ENCODE measurements around the gene TPP1. TPM values are rescaled to one million over a fixed set of nuclear protein-coding genes. Genes with fewer than 3 reads are reported as not detected.

The TPP1 gene
- total RNA-seq, 1 donor from 2014 or later = 241 TPM

DNA sequence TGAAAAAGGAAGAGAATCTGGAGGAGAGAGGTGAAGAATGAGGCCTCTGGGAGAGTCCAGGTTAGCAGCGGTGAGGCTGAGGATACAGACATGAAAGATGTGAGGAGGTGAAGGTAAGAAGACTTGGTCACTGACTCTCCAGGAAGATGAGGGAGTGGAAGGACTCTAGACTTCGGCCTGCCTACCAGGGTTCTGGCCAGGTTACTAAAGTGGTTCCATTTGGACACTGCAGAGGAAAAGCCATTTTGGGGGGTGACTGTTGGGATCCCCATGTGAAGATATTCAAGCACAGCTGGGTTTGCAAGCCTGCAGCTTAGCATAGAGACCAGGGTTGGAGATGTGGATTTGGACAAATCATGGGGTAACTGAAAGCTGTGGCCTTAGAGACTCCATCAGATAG is 28.6 kb upstream of the TPP1 start:
- DNase-seq (ENCODE audit: extremely low read depth, low read depth, low spot score) = no peak

DNA sequence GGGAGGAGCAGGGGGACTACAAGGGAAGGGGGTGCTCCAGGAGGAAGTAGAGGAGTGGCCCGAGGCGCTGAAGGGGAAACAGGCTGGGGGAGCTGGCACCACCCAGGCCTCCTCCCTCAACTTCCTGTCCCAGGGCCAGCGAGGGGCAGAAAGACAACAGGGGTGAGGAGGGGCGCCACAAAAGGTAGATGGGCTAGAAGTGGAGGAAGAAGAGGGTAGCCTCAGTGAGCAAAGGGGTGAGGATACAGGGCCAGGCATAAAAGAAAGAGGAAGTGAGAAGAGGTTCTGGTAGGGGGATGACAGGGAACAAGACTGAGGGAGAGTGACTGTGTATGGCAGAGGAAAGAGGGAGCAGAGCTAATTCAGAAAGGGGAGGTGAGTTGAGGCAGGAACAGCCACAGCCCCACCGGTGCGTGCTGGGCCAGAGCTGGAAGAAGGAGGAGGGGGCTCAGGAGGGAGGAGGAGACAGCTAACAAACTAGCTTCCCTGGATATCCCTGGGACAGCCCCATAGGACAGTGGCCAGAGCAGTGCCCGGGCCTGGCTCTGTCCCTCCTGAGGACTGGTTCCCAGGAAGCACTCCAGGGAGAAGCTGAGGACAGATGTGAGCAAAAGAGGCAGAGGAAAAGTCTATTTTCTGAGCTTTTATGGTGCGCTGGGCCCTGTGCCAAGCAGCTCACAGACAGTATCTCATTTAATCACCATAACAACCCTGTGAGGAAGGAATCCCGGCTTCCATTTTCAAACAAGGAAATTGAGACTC is 27.9 kb upstream of the TPP1 start:
- DNase-seq (ENCODE audit: extremely low read depth, low read depth, low spot score) = no peak

DNA sequence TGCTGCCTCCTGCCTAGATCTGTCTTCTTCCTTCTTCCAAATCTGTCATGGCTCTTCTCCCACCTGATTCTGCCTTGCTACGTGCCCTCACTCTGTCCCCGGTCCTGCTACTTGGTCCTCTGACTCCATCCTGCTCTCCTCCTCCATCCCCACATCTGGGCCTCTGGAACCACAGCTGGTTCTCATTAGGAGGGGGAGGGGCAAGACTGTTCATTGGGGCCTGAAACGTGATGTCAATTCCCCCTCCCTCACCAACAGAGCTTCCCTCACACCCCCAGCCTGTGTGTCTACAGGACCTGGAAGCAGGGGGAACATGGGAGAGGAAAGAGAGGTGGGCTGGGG is 27.3 kb upstream of the TPP1 start:
- no peak for DNase-seq (ENCODE audit: extremely low read depth, low read depth, low spot score)

DNA sequence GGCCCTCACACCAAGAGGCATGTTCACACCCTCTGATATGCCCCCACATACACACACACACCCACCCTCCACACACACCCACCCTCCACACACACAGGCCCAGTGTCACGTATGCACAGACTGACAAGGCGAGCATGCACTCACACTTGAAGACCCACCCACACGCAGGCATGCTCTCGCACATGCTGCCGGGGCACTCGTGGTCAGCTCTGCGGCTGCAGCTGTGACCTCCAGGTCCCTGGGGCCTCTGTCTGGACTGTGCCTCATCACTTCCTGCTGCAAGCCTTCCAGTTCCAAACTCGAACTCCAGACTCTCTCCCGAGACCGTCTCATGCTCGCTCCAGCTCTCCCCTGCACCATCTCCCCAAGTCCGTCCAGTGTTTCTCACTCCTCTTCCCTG is 26.8 kb upstream of the TPP1 start:
- DNase-seq (ENCODE audit: extremely low read depth, low read depth, low spot score) = no peak

DNA sequence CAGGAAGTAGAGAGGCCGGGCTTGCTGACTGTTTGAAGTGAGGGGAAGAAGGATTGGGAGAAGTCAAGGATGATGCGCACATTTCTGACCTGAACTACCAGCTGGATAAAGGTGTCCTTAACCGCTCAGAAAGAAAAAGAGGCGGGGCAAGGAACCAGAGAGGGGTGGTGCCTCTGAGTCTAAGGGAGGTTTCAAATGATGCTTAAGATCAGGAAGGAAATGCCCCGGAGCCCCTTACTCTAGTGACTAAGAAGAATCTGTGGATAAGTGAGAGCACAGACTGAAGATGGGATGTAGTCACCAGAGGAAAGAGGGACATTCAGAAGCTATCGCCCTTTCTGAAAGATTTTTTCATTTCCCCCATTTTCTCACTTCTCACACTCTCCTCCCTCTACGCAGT is 23.7 kb upstream of the TPP1 start:
- no peak for DNase-seq (ENCODE audit: extremely low read depth, low read depth, low spot score)

DNA sequence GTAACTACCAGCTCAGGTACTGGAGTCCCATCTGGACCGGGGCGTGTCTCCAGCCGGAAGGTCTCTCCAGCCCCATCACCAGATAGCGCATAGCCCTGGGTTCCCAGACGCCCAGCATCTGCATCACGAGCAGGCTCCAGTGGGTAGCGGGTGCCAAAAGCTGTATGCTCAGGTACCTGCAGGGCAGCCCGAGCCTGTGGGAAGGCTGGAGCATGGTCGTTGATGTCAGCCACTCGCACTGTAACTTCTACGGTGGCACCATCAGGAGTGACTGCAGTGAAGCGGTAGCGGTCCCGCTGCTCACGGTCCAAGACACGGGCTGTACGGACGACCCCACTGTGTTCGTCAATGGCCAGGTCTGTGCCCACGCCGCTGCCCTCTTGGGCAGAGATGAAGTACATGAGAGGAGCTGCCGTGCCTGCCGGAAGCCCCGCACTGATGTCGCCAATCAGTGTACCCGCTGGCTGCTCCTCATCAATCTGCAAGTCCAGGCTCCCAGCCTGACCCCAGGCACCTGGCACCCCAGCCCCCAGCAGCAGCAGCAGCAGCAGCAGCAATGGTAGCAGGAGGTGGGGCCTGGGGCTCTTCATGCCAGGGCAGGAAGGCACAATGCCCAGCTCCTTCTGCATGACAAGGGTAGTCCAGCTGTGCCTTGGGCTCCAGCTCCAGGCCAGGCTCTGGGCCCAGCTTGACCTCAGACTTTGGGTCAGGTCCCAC is 21.9 kb upstream of the TPP1 start:
- DNase-seq (ENCODE audit: extremely low read depth, low read depth, low spot score) = no peak

DNA sequence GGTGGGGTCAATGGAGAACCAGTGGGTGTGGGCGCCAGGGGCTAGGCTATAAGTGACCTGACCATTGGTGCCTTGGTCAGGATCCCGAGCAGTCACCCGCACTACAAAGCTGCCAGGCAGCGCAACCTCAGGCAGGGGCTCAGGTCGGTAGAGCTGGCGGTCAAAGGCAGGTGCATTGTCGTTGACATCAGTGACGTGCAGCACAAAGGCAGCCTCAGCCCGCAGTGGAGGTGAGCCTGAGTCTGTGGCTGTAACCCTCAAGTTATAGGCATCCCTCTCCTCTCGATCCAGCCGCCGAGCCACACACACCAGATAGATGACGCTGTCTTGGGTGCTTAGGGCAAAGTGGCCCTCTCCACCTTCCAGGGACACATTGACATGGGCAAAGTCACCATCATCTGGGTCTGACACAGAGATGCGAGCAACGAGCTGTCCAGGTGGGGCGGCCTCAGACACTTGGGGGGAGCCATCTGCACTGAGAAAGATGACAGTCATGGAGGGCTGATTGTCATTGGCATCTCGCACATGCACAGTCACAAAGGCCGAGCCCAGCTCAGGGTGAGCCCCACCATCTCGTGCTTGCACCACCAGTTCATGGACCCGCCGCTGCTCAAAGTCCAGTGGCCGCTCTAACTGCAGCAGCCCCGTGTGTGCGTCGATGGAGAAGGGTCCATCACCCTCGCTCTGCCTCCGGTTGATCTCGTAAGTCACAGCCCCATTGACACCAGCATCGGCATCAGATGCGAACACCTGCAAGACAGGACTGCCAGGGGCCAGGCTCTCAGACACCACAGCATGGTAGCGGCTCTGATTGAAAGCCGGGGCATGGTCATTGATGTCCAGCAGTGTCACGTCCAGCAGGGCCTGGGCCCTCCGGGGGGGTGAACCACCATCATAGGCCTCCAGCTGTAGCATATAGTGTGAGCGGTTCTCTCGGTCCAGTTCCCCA is 21.1 kb upstream of the TPP1 start:
- no peak for DNase-seq (ENCODE audit: extremely low read depth, low read depth, low spot score)

DNA sequence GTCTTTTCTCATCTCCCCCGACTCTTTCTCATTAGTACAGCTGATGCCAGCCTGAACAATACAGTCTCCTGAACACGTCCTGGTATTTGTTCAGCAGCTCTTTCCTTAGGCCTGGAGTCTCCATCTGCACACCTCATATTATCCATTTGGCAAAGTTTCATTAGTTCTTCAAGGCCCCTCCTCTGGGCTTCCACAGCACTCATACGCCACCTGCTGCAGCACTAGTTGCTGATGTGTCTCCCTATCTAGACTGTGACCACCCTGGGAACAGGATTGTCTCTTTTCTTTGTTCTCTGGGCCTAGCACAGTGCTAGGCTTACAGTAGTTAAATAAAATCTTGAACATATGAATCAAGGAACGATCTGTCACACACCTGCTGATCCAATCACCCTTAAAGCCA is 19.2 kb upstream of the TPP1 start:
- no peak for DNase-seq (ENCODE audit: extremely low read depth, low read depth, low spot score)

DNA sequence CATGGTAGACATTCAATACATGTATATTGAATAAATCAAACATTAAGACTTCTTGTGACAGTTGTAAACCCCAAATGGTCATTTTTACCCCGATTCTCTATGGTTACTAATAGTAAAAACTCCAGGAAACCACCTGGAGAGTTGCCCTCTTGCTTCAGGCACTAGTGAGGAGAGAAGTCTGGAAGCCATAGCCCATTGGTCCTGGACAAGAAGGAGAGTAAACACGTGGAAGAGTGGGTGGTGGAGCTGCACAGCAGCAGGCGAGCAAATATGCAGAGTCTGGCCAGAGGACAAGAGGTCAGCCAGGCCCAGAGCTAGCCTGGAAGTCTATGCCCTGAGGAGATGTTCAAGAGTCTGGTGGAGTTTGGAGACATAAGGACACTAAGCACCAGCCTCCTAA is 18.6 kb upstream of the TPP1 start:
- no peak for DNase-seq (ENCODE audit: extremely low read depth, low read depth, low spot score)

DNA sequence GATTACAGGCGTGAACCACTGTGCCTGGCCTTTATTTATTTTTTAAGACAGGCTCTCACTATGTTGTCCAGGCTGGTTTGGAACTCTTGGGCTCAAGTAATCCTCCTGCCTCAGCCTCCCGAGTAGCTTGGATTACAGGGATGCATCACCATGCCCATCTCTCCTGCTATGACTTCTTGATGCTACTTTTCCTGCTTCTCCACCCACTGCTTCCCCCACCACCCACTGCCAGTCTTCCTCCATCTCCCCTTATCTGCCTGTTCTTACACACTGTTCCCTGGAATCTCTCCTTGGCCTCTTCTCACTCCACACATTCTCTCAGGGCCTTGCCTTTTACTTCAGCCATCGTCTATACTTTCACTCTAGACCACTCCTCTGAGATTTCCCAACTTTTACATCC is 17.3 kb upstream of the TPP1 start:
- DNase-seq (ENCODE audit: extremely low read depth, low read depth, low spot score) = no peak

DNA sequence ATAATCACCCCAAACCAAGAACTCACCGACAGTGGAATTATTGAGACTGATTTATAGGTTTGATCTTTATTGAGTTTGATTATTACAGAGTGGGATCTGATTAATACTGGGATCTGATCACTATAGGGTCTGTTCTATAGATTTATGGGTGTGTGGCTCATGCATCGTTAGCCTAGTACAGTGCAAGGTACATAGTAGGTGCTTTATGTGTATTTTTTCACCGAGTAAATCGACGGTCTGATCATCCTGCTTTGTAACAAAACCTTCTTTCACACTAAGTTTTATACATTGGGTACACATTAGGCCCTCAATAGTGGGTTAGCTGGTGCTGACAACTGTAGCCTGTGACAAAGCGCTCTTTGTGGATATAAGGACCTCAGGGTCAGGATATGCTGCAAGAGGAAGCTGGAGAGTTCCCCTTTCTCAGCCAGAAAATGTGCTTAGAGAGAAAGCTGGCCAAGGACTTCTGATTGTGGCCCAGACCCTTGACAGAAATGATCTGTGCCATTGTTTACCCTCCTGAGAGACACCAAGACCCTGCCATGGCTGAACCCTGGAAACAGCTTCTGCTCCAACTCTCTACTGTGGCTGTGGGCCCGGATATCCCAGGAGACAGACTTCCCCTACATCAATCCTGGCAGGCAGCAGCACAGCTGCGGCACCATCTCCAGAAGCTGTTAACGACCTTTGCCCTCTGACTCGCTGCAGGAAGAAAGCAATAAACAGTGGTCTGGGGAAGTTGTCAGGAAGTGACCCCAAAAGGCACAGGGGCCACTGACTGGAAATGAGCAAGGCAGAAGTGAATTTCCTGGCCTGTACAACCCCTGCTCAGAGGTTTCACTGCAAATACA is 16.1 kb upstream of the TPP1 start:
- DNase-seq (ENCODE audit: extremely low read depth, low read depth, low spot score) = peak; percentile 90

DNA sequence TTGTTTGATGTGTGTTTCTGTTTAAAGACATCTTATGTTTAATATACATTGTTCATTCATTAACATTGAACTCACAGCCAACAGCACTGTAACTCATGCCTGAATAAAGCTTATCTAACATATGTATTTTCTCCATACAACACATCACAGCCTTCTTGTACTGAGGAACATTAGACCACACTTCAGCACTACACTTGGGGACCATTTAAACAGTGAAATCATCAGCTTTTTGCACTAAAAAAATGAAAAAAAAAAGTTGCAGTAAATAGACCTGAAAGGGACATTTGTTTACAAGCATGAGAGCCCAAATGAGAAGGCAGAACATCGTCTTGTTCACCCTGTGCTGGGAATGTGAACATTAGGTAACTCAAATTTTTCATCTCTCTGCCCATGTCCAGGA is 15.3 kb upstream of the TPP1 start:
- DNase-seq (ENCODE audit: extremely low read depth, low read depth, low spot score) = no peak

DNA sequence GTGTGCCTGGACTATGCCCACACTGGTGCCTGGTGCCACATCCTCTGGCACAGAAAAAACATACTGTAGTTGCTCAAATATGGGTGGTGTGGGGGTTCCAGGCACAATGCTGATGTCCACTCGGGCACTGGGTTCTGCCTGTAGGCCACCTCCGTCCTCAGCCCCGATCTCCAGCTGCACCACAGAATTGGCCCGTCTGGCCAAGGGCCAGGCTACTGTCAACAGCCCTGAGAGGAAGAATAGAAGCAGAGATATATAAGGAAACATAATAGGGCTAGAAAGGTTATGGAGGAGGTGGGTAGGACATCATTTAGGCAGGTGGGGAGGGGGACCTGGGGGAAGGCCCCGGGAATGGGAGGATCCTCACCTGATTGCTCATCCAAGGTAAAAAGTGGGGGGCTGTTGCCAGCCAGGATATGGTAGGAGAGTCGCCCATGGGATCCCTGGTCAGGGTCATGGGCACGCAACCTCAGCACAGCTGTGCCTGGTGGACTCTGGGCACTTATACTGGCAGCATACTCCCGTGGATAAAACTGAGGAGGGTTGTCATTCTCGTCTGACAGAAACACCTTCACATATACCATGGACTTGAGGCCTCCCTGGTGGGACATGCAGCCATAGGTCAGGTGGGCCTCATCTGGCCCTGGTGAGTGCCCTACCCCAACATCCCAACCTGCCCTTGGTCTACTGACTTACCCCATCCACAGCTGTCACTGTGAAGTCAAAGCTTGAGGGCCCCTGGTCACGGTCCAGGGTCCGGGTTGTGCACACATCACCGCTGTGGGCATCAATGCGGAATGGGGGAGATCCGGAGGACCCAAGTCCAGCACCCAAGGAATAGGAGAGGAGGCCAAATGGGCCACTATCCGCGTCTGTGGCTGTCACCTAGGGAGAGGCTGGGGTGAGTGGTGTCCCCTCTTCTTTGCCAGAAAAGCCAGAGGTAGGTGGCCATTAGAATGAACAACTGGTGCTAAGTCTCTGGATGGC is 14.5 kb upstream of the TPP1 start:
- DNase-seq (ENCODE audit: extremely low read depth, low read depth, low spot score) = no peak

DNA sequence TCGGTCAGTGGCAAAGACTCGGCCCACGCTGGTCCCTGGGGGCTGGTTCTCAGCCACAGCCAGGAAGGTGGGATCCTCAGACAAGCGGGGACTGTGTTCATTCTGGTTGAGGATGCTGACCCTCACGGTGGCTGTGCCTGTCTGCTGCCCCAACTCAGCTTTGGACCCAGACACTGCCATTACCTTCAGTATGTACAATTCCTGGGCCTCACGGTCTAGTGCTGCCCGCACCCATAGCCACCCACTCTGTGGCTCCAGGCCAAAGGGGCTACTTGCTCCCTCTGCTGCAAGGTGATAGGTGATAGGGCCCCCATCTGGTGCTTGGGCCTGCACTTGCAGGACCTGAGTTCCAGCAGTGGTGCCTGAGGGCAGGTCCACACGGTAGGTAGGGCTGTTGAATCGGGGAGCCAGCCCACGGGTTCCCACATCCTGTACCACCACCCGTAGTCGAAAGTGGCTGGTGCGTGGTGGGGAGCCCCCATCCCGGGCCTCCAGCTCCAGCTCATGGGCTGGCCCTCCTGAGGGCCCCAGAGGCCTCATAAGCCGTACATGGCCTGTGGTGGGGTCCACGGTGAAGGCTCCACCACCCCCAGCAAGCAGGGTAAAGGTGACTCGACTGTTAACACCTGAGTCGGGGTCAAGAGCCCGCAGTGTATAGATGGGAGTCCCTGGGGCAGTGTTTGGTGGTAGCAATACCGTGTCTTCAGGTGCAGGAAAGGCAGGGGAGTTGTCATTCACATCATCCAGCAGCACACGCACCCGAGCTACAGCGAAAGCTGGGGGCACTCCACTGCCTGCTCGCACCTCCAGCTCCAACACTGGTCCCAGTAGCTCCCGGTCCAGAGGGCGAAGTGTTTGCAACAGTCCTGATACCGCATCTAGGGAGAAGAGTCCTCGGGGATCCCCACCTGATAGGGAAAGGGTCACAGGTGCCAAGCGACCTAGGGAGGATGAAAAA is 13.2 kb upstream of the TPP1 start:
- DNase-seq (ENCODE audit: extremely low read depth, low read depth, low spot score) = no peak

DNA sequence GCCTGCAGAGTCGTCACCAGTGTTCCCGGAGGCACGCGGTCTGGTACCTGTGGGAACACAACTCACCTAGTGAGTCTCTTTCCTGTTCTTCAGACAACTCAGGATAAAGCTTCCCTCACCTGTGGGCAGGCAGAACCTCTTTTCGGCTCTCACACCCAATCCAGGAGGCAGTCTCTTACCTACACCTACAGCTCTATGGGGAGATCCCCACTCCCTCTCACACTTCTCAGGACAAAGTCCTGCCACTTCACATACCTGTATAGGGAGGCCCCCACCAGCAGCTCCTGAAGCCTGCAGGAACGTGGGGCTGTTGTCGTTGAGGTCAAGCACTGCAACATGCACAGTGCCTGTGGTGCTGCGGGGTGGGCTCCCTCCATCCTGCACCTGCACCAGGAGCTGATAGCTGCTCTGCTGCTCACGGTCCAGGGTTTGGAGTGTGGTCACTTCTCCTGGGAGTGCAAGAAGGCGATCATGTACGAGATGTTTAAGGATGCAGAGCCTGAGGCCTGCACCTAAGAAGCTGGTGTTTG is 12.2 kb upstream of the TPP1 start:
- DNase-seq (ENCODE audit: extremely low read depth, low read depth, low spot score) = no peak

DNA sequence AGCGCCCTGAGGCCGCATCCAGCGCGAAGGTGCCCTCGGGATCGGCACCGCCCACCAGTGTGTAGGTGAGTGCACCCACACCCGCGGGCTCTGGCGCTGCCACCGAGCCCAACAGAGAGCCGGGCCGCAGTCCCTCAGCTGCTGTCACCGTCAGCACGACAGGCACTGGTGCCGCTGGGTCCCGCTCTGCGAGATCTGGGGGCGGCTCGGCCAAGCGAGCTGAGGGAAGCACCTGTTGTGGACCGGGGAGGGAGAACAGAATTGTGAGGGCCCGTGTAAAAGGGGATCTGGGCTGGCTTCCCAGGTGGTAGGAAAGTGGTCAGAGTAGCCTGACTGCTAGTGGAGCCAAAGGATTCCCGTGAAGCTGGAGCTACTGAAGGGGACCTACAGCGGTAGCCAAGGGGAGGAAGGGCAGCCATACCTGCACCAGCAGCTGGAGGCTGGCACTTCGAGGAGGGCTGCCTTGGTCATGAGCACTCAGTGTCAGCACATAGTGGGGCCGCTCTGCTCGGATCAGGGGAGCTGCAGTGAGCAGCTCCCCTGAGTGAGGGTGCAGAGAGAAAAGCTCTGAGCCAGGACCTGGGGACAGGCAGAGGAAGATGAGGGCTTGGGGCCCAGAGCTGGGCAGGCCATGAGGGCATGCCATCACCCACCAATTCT is 11.5 kb upstream of the TPP1 start:
- DNase-seq (ENCODE audit: extremely low read depth, low read depth, low spot score) = no peak

DNA sequence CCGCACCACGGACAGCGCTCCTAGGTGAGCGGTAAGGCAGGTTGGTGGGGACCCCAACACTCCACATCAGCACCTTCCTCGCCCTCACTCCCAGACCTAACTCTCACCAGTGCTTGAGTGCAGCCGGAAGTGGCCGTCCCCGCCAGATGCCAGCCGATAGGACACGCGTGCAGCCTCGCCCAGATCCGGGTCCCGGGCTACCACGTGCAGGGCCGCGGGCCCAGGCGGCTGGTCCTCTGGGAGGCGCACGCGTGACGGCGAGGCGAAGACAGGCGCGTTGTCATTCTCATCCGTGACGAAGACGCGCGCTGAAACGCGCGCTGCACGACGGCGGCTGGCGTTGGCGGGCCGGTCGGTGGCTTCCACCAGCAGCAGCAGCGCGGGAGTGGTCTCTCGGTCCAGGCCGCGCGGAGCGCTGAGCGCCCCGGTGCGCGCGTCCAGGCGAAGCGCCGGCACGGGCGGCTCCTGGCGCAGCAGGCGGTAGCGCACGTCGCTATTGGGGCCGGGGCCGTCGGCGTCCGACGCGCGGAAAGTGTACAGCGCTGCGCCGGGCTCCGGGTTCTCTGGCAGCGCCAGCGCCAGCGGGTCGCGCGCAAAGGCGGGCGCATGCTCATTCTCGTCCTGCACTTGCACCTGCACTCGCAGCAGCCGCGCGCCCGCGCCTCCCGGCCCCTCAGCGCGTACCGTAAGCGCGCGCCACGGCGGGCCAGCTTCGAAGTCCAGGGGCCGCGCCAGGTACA is 10.8 kb upstream of the TPP1 start:
- no peak for DNase-seq (ENCODE audit: extremely low read depth, low read depth, low spot score)
